NCI-H1417 treated with DMSO at 0.1 percent for 48 hours (cell line): ENCODE measurements around the gene ABHD12.

Experiments
- DNase-seq: peaks from one replicate; lab custom pipeline; 2025; lab: John Stamatoyannopoulos, UW

ABHD12 gene

GRCh38 chr20:25380945-25381614 is 9.6 kb downstream of the ABHD12 start:
- DNase-seq, result no peak

GRCh38 chr20:25378884-25379733 is 11.5 kb downstream of the ABHD12 start:
- DNase-seq, result no peak

- DNase-seq, result no peak
Observed at GRCh38 chr20:25378189-25378883, 12.3 kb downstream of the ABHD12 start.

GRCh38 chr20:25376886-25377285 is 13.7 kb downstream of the ABHD12 start:
- DNase-seq, result no peak

GRCh38 chr20:25376236-25376635 is 14.4 kb downstream of the ABHD12 start:
- no peak for DNase-seq

GRCh38 chr20:25374842-25375241 is 15.8 kb downstream of the ABHD12 start:
- no peak for DNase-seq

- DNase-seq, result no peak
Observed at GRCh38 chr20:25372584-25373336, 17.9 kb downstream of the ABHD12 start.

- no peak for DNase-seq
Observed at GRCh38 chr20:25369971-25370370, 20.7 kb downstream of the ABHD12 start.

- DNase-seq, result no peak
Observed at GRCh38 chr20:25369529-25369928, 21.1 kb downstream of the ABHD12 start.

- no peak for DNase-seq
Observed at GRCh38 chr20:25368976-25369375, 21.7 kb downstream of the ABHD12 start.

GRCh38 chr20:25368526-25368925 is 22.1 kb downstream of the ABHD12 start:
- no peak for DNase-seq

- DNase-seq, result no peak
Observed at GRCh38 chr20:25364879-25365699, 25.5 kb downstream of the ABHD12 start.

GRCh38 chr20:25364180-25364788 is 26.4 kb downstream of the ABHD12 start:
- no peak for DNase-seq

GRCh38 chr20:25361287-25361683 is 29.4 kb downstream of the ABHD12 start:
- DNase-seq, result no peak

GRCh38 chr20:25360631-25361286 is 29.9 kb downstream of the ABHD12 start:
- DNase-seq, result no peak

- DNase-seq, result no peak
Observed at GRCh38 chr20:25356271-25356933, 34.2 kb downstream of the ABHD12 start.

GRCh38 chr20:25355866-25356265 is 34.8 kb downstream of the ABHD12 start:
- DNase-seq, result no peak

GRCh38 chr20:25355011-25355595 is 35.5 kb downstream of the ABHD12 start:
- DNase-seq, result no peak
